Stimulated activated memory B cell treated with anti-CD40 and anti-IgM and Interleukin-4, amounts not matched to agents 10 μg/mL and 1 μg/mL and 100 μg/mL, for 72 hours (primary cell): ENCODE measurements around the gene PDIA4.
"Not testable (repeated sequence)": the region's sequence is repeated elsewhere in the genome, so short reads cannot be mapped to it uniquely, and the experiment has no call there.

Experiments used
- ATAC-seq: fragments of 150-1000 bp; cut with Tn5 transposase; 2 replicates; pipeline ENCODE4 v1.10.0; 2021
- H3K27ac Mint-ChIP-seq: one replicate; pipeline ENCODE4 v1.8.0; 2022; ENCODE audit warnings: mild to moderate bottlenecking, mixed read lengths
- H3K27me3 Mint-ChIP-seq: one replicate; pipeline ENCODE4 v1.8.0; 2022; ENCODE audit warnings: mixed read lengths
- H3K36me3 Mint-ChIP-seq: one replicate; pipeline ENCODE4 v1.8.0; 2022; ENCODE audit warnings: mixed read lengths
- H3K4me1 Mint-ChIP-seq: one replicate; pipeline ENCODE4 v1.8.0; 2022; ENCODE audit warnings: mixed read lengths
- H3K4me3 Mint-ChIP-seq: one replicate; pipeline ENCODE4 v1.8.0; 2022; ENCODE audit warnings: mild to moderate bottlenecking, moderate library complexity, mixed read lengths
- H3K9me3 Mint-ChIP-seq: one replicate; pipeline ENCODE4 v1.8.0; 2022; ENCODE audit warnings: mixed read lengths

PDIA4 gene

DNA sequence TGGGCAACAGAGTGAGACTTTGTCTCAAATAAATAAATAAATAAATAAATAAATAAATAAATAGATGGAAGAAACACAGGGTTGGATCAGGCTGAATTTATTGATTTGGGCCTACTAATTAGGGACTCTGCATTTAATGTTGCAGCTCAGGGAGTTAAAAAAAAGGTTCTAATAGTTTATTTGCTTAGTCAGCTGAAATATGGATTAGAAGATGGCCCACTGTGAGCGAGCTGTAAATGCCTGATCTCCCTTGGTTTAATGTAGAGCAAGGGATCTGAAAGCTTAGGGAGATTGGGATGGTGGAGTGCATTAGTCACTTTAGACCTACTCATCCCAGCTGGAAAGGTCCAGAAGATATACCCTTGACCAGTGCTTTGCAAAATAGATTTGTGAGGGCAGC is 25.1 kb upstream of the PDIA4 start:
- Mint-ChIP-seq H3K9me3 (no peaks in the 10 kb centered on the region), H3K27ac (no peak overlapping the region), H3K4me1 (no peaks in the 10 kb centered on the region), H3K4me3 (no peak overlapping the region), H3K36me3 (no peaks in the 10 kb centered on the region), H3K27me3 (peaks cover 14% of the 10 kb centered on the region)
- no peak for ATAC-seq

DNA sequence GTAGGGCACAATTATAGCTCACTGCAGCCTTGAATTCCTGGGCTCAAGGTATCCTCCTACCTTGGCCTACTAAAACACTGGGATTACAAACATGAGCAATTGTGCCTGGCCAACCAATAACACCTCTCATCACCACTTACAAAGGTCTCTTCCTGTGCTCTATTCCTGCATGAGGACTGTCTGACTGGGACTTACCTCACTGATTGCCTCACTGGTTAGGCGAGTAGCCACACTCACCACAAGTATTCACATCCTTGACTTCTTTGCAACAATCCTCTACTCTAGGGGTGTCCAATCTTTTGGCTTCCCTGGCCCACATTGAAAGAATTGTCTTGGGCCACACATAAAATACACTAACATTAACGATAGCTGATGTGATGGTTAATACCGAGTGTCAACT is 22.6 kb upstream of the PDIA4 start:
- H3K27me3 Mint-ChIP-seq, result peaks cover 14% of the 10 kb centered on the region
- H3K27ac Mint-ChIP-seq, result no peak overlapping the region
- no peaks in the 10 kb centered on the region for H3K9me3 Mint-ChIP-seq
- no peak overlapping the region for H3K4me3 Mint-ChIP-seq
- H3K4me1 Mint-ChIP-seq, result no peaks in the 10 kb centered on the region
- no peaks in the 10 kb centered on the region for H3K36me3 Mint-ChIP-seq
- ATAC-seq, result no peak

DNA sequence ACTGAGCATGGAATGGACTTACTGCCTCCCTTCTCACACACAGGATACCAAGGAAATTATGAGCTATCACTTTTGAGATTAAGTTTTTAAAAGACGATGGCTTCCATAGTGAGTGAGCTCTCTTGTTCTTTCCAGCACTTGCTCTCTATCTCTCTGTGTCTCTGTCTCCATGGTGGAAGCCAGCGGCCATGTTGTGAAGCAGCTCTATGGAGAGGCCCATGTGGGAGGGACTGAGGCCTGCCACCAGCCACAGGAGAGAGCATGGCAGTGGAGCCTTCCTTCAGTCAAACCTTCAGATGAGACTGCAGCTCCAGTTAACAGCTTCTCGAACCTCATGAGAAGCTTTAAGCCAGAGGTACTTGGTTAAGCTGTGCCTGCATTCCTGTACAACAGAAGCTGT is 20.5 kb upstream of the PDIA4 start:
- Mint-ChIP-seq H3K36me3 (no peaks in the 10 kb centered on the region), H3K27me3 (peaks cover 2% of the 10 kb centered on the region), H3K4me3 (no peak overlapping the region), H3K4me1 (no peaks in the 10 kb centered on the region), H3K9me3 (no peaks in the 10 kb centered on the region), H3K27ac (no peak overlapping the region)
- no peak for ATAC-seq

DNA sequence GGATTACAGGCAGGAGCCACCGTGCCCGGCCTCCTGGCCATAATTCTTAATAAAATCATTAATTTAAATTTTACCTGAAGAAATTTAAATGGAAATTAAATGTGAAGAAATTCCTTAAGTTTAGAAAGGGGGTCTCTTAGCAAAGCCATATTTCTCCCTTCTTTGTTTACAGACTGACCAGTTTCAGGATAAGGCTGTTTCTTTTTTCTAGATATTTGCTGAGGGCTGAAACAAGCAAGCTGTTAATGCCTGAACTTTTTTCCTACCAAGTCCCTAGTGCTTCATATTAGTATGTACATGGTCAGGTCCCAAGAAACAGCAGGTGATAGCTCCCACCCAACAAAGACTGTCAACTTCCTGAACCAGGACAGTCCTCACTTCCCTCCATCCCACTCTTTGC is 18.1 kb upstream of the PDIA4 start:
- Mint-ChIP-seq H3K4me1 (no peaks in the 10 kb centered on the region), H3K9me3 (no peaks in the 10 kb centered on the region), H3K27ac (no peak overlapping the region), H3K4me3 (no peak overlapping the region), H3K36me3 (no peaks in the 10 kb centered on the region), H3K27me3 (no peaks in the 10 kb centered on the region)
- ATAC-seq, result no peak

DNA sequence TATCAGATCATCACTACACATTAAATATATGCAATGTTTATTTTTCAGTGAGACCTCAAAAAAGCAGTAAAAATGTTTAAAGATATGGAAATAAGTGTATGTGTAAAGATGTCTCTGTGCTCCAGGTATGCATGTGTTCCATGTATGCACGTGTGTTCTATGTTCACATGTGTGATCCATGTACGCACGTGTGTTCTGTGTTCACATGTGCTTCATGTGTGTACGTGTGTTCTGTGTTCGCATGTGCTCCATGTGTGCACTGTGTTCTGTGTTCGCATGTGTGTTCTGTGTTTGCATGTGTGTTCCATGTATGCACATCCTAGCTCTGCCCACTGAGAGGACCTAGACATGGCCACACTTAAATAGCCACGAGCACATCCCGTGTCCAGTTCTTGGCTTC is 15.6 kb upstream of the PDIA4 start:
- no peaks in the 10 kb centered on the region for H3K9me3 Mint-ChIP-seq
- peaks cover 16% of the 10 kb centered on the region for H3K27me3 Mint-ChIP-seq
- no peaks in the 10 kb centered on the region for H3K4me1 Mint-ChIP-seq
- no peak overlapping the region for H3K4me3 Mint-ChIP-seq
- no peaks in the 10 kb centered on the region for H3K36me3 Mint-ChIP-seq
- H3K27ac Mint-ChIP-seq, result no peak overlapping the region
- no peak for ATAC-seq

DNA sequence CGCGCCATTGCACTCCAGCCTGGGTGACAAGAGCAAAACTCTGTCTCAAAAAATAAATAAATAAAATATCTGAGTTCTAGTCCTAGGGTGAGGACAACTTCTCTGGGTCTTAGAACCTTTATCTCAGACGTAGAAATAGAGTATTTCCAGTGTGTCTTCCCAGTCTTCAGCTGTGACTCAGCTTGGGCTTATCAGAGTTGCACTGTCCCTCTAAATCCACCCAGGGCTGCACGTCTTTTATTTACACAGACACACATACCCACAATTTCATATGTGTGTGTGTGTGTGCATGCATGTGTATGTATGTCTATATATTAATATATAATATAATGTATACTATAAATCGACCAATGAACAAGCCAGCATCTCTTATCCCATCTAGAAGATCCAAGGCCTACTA is 13.0 kb upstream of the PDIA4 start:
- H3K36me3 Mint-ChIP-seq, result peaks cover 9% of the 10 kb centered on the region
- H3K4me1 Mint-ChIP-seq, result no peaks in the 10 kb centered on the region
- H3K4me3 Mint-ChIP-seq, result no peak overlapping the region
- H3K9me3 Mint-ChIP-seq, result peaks cover 6% of the 10 kb centered on the region
- no peak overlapping the region for H3K27ac Mint-ChIP-seq
- peaks cover 16% of the 10 kb centered on the region for H3K27me3 Mint-ChIP-seq
- ATAC-seq, result no peak

DNA sequence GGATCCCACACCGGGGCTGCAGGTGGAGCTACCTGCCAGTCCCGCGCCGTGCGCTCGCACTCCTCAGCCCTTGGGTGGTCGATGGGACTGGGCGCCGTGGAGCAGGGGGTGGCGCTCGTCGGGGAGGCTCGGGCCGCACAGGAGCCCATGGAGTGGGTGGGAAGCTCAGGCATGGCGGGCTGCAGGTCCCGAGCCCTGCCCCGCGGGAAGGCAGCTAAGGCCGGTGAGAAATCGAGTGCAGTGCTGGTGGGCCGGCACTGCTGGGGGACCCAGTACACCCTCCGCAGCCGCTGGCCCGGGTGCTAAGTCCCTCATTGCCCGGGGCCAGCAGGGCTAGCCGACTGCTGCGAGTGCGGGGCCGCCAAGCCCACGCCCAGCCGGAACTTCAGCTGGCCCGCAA is 10.3 kb upstream of the PDIA4 start:
- not testable (repeated sequence) for H3K9me3 Mint-ChIP-seq

DNA sequence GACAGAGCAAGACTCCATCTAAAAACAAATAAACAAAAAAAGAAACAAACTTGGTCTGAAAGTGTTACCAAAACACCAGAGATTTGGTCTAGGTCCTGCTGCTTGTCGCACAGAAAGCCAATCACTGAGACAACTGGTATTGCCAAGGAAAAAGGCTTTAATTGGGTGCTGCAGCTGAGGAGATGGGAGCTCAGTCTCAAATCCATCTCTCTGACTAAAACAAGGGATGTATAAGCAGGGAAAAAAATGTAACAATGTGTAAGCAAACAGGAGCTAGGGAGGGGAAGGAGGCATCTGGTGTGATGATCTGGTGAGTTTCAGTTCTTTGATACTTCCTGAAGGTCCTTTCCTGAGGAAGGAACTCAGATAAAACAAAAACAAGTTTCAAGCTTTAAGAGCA is 8.4 kb upstream of the PDIA4 start:
- Mint-ChIP-seq H3K27ac (no peak overlapping the region), H3K27me3 (peaks cover 16% of the 10 kb centered on the region), H3K9me3 (peaks cover 6% of the 10 kb centered on the region), H3K4me1 (no peaks in the 10 kb centered on the region), H3K4me3 (no peak overlapping the region), H3K36me3 (peaks cover 9% of the 10 kb centered on the region)
- no peak for ATAC-seq

More for the DNA sequence above, 10.3 kb upstream of the PDIA4 start:
- H3K4me3 Mint-ChIP-seq, H3K4me1 Mint-ChIP-seq, H3K27ac Mint-ChIP-seq, H3K36me3 Mint-ChIP-seq, ATAC-seq: not testable (repeated sequence)
- H3K27me3 Mint-ChIP-seq, result peaks cover 16% of the 10 kb centered on the region

DNA sequence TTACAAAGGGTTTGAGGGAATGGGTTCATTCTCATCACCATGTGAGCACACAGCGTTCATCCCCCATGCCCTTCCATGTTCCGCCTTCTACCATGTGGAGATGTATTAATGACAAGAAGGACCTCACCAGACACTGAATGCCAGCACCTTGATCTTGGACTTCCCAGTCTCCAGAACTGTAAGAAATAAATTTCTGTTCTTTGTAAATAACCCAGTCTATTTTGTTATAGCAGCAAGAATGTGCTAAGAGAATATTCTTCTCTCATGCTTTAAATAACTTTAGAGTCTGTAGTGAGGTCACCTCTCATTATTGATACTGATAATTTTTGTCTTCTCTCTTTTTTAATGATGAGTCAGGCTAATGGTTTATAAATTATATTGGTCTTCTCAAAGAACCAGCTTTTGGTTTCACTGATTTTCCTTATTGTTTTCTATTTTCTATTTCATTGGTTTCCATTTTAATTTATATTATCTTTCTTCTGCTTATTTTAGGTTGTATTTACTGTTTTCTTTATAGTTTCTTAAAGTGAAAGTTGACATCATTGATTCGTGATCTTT is 3.1 kb upstream of the PDIA4 start:
- Mint-ChIP-seq H3K27ac (no peak overlapping the region), H3K4me3 (no peak overlapping the region), H3K9me3 (no peaks in the 10 kb centered on the region), H3K4me1 (peaks cover 21% of the 10 kb centered on the region), H3K27me3 (no peaks in the 10 kb centered on the region), H3K36me3 (peaks cover under 1% of the 10 kb centered on the region)
- ATAC-seq, result no peak

DNA sequence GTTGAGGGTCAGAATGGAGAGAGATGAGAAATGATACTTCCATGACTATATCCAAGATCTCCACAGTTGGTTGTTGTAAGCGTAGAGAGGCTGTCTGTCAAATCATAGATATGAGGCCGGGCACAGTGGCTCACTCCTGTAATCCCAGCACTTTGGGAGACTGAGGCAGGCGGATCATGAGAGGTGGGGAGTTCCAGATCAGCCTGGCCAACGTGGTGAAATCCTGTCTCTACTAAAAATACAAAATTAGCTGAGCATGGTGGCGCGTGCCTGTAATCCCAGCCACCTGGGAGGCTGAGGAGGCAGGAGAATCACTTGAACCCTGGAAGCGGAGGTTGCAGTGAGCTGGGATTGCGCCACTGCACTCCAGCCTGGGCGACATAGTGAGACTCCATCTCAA is 2.1 kb upstream of the PDIA4 start:
- not testable (repeated sequence) for H3K36me3 Mint-ChIP-seq, ATAC-seq, H3K27me3 Mint-ChIP-seq, H3K9me3 Mint-ChIP-seq, H3K27ac Mint-ChIP-seq, H3K4me3 Mint-ChIP-seq
- peaks cover 31% of the 10 kb centered on the region for H3K4me1 Mint-ChIP-seq

DNA sequence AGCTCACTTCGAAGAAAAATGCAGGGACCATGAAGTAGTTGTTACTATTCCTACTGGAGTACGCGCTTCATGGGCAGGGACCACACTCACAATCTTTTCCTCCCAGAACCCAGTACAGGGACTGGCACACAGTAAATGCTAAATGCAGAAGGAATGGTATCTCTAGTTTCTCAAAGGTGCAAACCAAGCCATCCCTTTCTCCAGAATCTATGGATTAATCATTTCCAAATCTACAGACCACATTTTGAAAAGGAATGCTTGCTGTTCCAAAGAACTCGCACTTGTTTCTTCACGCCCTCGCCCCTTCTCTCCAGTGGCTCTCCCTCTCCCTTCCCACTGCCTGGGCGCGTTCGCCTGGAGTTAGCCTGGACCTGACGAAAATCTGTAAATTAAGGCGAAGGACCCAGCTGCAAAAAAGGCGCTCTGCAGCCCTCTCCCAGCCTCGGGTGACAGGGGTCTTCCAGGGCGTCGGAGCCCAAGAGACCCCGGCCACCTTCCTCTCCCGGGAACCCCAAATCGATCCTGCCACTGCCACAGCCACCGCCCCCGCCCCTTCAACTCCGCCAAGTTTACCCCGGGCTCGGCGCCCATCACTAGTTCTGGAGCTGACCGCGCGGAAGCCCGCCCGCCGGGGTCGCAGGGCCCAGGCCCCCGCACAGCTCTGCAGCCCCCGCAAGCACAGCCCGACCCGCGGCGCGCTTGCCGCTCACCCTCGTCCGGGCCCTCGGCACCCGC is 527 bp downstream of the PDIA4 start:
- Mint-ChIP-seq H3K9me3 (no peaks in the 10 kb centered on the region), H3K27me3 (no peaks in the 10 kb centered on the region), H3K36me3 (peaks cover 18% of the 10 kb centered on the region), H3K4me3 (peak overlapping the region; percentile 86), H3K4me1 (peaks cover 48% of the 10 kb centered on the region), H3K27ac (peak overlapping the region; percentile 90)
- ATAC-seq, result no peak

DNA sequence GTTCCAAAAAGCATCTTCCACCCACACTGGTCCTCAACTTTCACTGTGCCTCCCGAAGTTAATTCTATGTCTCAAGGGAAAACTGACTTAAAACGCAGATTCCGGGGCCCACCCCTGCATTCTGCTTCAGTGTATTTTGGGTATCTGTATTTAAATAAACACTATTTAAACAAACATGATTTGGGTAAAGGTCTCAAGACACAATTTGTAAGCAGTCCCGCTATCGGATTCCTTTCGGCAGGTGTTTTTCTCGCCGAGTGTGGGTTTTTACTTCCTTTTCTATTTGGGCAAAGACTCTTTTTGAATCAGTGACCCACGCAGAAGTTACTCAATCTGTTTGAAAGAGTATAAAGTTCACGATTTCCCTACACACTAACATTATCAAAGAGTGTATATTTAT is 1.2 kb downstream of the PDIA4 start:
- no peaks in the 10 kb centered on the region for H3K9me3 Mint-ChIP-seq
- peaks cover 52% of the 10 kb centered on the region for H3K4me1 Mint-ChIP-seq
- no peaks in the 10 kb centered on the region for H3K27me3 Mint-ChIP-seq
- H3K27ac Mint-ChIP-seq, result peak overlapping the region; percentile 90
- H3K36me3 Mint-ChIP-seq, result peaks cover 18% of the 10 kb centered on the region
- H3K4me3 Mint-ChIP-seq, result peak overlapping the region; percentile 86
- ATAC-seq, result no peak

DNA sequence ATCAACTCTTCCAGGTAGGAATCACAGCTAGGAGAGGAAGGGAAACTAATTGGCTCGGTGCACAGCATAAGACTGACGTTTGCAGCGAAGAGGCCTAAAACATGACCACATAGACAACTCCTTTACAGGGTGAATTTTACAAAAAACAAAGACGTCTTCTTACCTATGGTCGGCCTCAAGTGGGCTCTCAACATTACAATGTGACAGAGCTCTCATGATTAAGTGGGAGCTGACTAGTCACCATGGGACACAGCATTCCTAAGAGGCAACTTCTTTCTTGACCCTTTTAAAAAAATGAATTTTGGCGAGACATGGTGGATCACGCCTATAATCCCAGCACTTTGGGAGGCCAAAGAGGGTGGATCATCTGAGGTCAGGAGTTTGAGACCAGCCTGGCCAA is 4.6 kb downstream of the PDIA4 start:
- H3K4me3 Mint-ChIP-seq, result no peak overlapping the region
- peaks cover 72% of the 10 kb centered on the region for H3K4me1 Mint-ChIP-seq
- no peaks in the 10 kb centered on the region for H3K9me3 Mint-ChIP-seq

DNA sequence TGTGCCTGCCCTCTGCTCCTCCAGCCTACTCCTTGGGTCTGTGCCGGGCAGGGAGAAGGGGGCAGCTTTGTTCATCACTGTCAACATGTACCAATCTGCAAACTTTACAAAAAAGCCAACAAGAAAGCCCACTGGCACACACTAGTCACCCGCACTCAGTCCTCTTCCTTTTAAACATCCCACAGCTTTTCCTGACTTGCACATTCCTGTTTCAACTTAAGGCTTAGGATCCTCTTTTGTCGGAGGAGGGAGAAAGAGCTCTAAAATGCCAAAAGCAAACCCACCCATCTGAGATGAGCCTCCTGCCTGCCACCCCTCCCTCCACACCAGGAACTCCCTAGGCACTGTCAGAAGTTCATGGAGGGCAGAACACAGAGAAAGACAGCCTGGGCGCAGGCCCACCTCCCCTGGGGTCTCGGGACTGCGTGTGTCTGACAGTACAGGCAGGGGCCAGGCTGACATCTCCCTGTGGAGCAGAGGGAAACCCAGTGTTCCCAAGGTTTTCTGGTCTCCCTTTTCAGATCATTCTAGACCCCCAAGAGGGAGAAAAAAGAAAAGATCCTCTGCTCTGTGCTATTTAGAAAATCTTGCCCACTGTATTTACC is 5.4 kb downstream of the PDIA4 start:
- Mint-ChIP-seq H3K36me3 (peaks cover 50% of the 10 kb centered on the region), H3K9me3 (no peaks in the 10 kb centered on the region), H3K27me3 (no peaks in the 10 kb centered on the region), H3K4me1 (peaks cover 71% of the 10 kb centered on the region), H3K4me3 (no peak overlapping the region), H3K27ac (peak overlapping the region; percentile 59)
- ATAC-seq, result no peak

More for the DNA sequence above, 4.6 kb downstream of the PDIA4 start:
- no peak for ATAC-seq
- Mint-ChIP-seq H3K36me3 (peaks cover 48% of the 10 kb centered on the region), H3K27ac (peak overlapping the region; percentile 59), H3K27me3 (no peaks in the 10 kb centered on the region)

DNA sequence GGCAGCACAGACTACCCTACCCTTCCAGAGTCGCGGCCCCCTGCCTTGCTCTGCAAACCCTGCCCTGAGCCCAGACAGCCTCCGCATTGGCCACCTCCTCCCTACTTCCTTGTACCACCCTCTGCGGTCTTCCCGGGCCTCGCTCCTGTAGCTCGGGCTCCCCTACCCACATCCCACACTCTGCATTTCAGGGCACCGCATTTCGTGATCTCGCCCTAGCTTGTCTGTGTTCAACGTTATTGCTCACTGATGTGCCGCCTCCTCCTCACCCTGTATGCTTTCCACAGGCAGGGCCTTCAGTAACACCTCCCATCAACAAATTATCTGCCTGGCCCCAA is 6.6 kb downstream of the PDIA4 start:
- ATAC-seq, result peak; percentile 45
- H3K9me3 Mint-ChIP-seq, result no peaks in the 10 kb centered on the region
- H3K4me1 Mint-ChIP-seq, result peaks cover 59% of the 10 kb centered on the region
- peaks cover 54% of the 10 kb centered on the region for H3K36me3 Mint-ChIP-seq
- no peaks in the 10 kb centered on the region for H3K27me3 Mint-ChIP-seq
- H3K27ac Mint-ChIP-seq, result peak overlapping the region; percentile 54
- peak overlapping the region; percentile 25 for H3K4me3 Mint-ChIP-seq

DNA sequence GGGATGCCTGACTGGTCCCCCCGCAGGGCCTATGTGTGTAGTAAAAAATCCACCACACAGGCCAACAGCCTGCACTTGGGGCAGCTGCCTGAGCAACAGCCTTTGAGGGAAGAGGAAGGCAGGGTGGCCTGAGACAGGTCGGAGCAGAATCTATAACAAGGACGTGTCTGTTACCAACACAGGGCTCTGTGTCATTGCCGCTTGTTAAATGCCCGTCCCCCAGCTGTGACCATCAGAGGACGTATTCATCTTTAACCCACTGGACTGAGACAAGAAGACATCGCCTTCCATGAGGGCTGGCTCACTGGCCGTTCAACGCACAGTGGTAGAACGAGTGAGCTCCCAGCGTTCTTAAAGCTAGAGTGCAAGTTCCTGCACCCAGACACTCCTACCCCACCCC is 7.8 kb downstream of the PDIA4 start:
- no peak for ATAC-seq
- Mint-ChIP-seq H3K27ac (peak overlapping the region; percentile 54), H3K27me3 (no peaks in the 10 kb centered on the region), H3K9me3 (no peaks in the 10 kb centered on the region), H3K4me3 (no peak overlapping the region), H3K36me3 (peaks cover 54% of the 10 kb centered on the region), H3K4me1 (peaks cover 47% of the 10 kb centered on the region)
